ENCODE measurements around the gene SYK. TPM values are rescaled to one million over a fixed set of nuclear protein-coding genes. Genes with fewer than 3 reads are reported as not detected.

The SYK gene
- total and polyA plus RNA-seq, 2 of the 4 experiments (the other 2 are of a cell fraction): not detected

DNA sequence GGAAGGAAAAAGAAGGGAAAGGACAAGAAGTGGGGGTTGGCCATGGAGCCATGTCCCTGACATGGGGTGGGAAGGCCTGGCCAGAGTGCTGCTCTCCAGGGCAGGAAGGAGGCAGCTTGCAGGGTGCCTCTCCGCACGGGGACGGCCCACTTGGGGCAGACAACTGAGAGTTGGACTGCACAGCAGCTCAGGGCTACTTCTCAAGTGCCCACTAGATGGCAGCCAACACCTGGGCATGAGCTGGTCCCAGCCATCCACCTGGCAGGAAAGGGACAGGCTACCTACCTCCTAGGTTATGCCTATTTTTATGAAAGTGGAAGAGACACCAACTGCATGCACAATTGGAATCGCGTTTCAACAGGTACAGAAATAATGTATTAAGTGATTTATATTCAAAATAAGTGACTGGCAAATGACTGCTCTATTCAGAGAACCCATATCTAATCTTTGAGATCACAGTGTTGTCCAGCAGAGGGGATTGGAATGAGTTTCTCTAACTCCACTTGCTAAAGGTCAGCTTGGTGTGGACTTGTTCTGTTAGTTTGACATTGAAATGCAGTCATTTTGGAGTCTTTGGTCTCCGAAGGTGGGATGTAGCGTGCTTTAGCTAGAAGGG lies 113.4 kb downstream of the SYK start:
- H3K36me3 ChIP-seq (ENCODE audit: control insufficient read depth, insufficient read depth, low read length): no peaks in the 10 kb centered on the region
- no peaks in the 10 kb centered on the region for H3K79me1 ChIP-seq (ENCODE audit: low read depth in 1 of 2, low read length in 2 of 2)
- H4K20me1 ChIP-seq (ENCODE audit: insufficient read depth, low read length): no peaks in the 10 kb centered on the region
- peak overlapping the region; percentile 22; the same call in 1 of the 2 replicates for H2BK20ac ChIP-seq (ENCODE audit: low read depth, low read length)
- 42% methylated on average over 2 of the region's 7 CpGs; no CpG with 5 or more reads in 1 of the 2 experiments for WGBS, 2 experiments (ENCODE audit: extremely low coverage in 2 of 2, insufficient read length in 1 of 2)
- H3K18ac ChIP-seq (ENCODE audit: low read depth, low read length): no peak overlapping the region
- H3K4me1 ChIP-seq (ENCODE audit: control insufficient read depth, insufficient read depth, low read length): peaks cover 2% of the 10 kb centered on the region
- 0 out of 2 replicates have a peak overlapping the region, but pooled peaks have one; percentile 2 for H3K56ac ChIP-seq (ENCODE audit: extremely low read depth, insufficient read depth, low read length)
- no peaks in the 10 kb centered on the region for H3K27me3 ChIP-seq (ENCODE audit: control insufficient read depth, insufficient read depth, low read length)
- H3K9me1 ChIP-seq (ENCODE audit: insufficient read depth, low read length): peaks cover 3% of the 10 kb centered on the region; the same call in 1 of the 2 replicates
- no peak overlapping the region for H2BK5ac ChIP-seq (ENCODE audit: low read depth, low read length, poor library complexity, severe bottlenecking)
- no peak overlapping the region for H3K4me3 ChIP-seq (ENCODE audit: insufficient read depth, low read depth, low read length)
- no peak overlapping the region for H3K23ac ChIP-seq (ENCODE audit: low read depth, low read length)
- peak; percentile 96 for ATAC-seq (ENCODE audit: low read depth)
- no peak overlapping the region for H3K9ac ChIP-seq (ENCODE audit: low read depth, low read length)
- H3K14ac ChIP-seq (replicated peaks; ENCODE audit: low read depth, low read length): no peak overlapping the region
- dilution Hi-C loops (cut with HindIII; ENCODE audit: low sequenced_read_pairs, unreplicated experiment) (no loop called here), intact Hi-C loops (cut with micrococcal nuclease) (loop anchor here (1.0 to 10.0 kb wide), 10 partner anchors 122 to 862 kb away; partner anchors contain the start of gene NFIL3), in situ Hi-C loops (cut with MboI; ENCODE audit: low sequenced_read_pairs) (loop anchor here (5.0 kb wide), 3 partner anchors 502 to 817 kb away; no protein-coding TSS in a partner anchor)
- no peak overlapping the region for H3K4me2 ChIP-seq (ENCODE audit: low read depth, low read length)
- no peak overlapping the region for H4K5ac ChIP-seq (ENCODE audit: low read depth, low read length)
- H4K8ac ChIP-seq (ENCODE audit: low read depth in 2 of 2, low read length in 2 of 2): 0 out of 4 replicates have a peak overlapping the region, but pooled peaks of 1 of the 2 experiments have one; percentile 4
- DNase-seq: peak; percentile 76
- CTCF ChIA-PET: interaction anchor here (0.6 to 2.3 kb wide), 16 partner anchors 9 to 856 kb away, joined by 3 to 12 read pairs (median 4); no protein-coding TSS in a partner anchor
- peak overlapping the region; percentile 62; the same call in 1 of the 2 replicates for H2BK120ac ChIP-seq (ENCODE audit: low read depth, low read length)
- TF ChIP-seq SMC3 (IDR thresholded peaks at IDR 0.05; ENCODE audit: low read depth, low read length) (peak; percentile 88), CTCF (conservative IDR thresholded peaks at IDR 0.05; ENCODE audit: low read depth, low read length) (peak; percentile 83), MAZ (IDR thresholded peaks at IDR 0.05; ENCODE audit: borderline replicate concordance, low read depth, low read length) (no peak; the same call in 1 of the 2 replicates), MAFK (IDR thresholded peaks at IDR 0.05; ENCODE audit: low read depth, low read length) (no peak), RAD21 (IDR thresholded peaks at IDR 0.05; ENCODE audit: low read length) (peak; percentile 98), USF2 (IDR thresholded peaks at IDR 0.05; ENCODE audit: low read depth, low read length) (no peak)
- no peak overlapping the region for H3K27ac ChIP-seq (ENCODE audit: insufficient read depth, low read length)
- H3K4ac ChIP-seq (ENCODE audit: low read depth, low read length): peak overlapping the region; percentile 63
- H2BK15ac ChIP-seq (ENCODE audit: low read depth, low read length): peak overlapping the region; percentile 37; the same call in 2 of the 3 replicates
- peak overlapping the region; percentile 77 for H2AFZ ChIP-seq (replicated peaks; ENCODE audit: low read length, poor library complexity)
- H2AK9ac ChIP-seq (replicated peaks; ENCODE audit: low read depth, low read length, poor library complexity): peak overlapping the region; percentile 2
- H3K9me3 ChIP-seq (ENCODE audit: control insufficient read depth, insufficient read depth, low read length): no peaks in the 10 kb centered on the region
- POLR2A ChIA-PET (ENCODE audit: unreplicated experiment): no interaction called here
- BruUV-seq (replicated peaks): no TSS peak
- peak overlapping the region; percentile 47; the same call in 1 of the 2 replicates for H4K91ac ChIP-seq (ENCODE audit: insufficient read depth, low read depth, low read length)
- 0 out of 2 replicates have a peak overlapping the region, but pooled peaks have one; percentile 7 for H2AK5ac ChIP-seq (ENCODE audit: low read depth, low read length)
